Gastrocnemius medialis (tissue), 4 donors: ENCODE measurements around the gene PLXNA3. TPM values are rescaled to one million over a fixed set of nuclear protein-coding genes. Genes with fewer than 3 reads are reported as not detected.

Source experiments
- ATAC-seq, 2 donors: fragments of 150-250 bp; one replicate each; pipeline ENCODE4 v1.9.1; 2016
- DNase-seq, 2 donors: peaks; one replicate each; pipeline ENCODE4 v3.0.0-alpha.2; 2019
- H3K27ac ChIP-seq, 4 donors: fragments of 200-600 bp; sonication (generic); 1 replicate in 1 of 4; 2 replicates in 3 of 4; pipeline ENCODE4 v1.5.1; 2016 to 2018; ENCODE audit warnings: mild to moderate bottlenecking in 2 of 4, moderate library complexity in 1 of 4
- H3K27me3 ChIP-seq, 3 donors: fragments of 200-600 bp; sonication (generic) in 2 of 3; 1 replicate in 1 of 3; 2 replicates in 2 of 3; pipeline versions ENCODE4 v1.5.1 to v1.6.0; 2016 to 2019; ENCODE audit warnings: mild to moderate bottlenecking in 1 of 3, moderate library complexity in 1 of 3
- H3K36me3 ChIP-seq, 2 donors: fragments of 200-600 bp; sonication (generic) in 1 of 2; one replicate each; pipeline ENCODE4 v1.5.1; 2017 to 2018
- H3K4me1 ChIP-seq, 2 donors: fragments of 200-600 bp; sonication (generic) in 1 of 2; one replicate each; pipeline ENCODE4 v1.5.1; 2016 to 2017; ENCODE audit warnings: mild to moderate bottlenecking in 2 of 2
- H3K4me3 ChIP-seq, 4 donors: fragments of 200-600 bp; sonication (generic) in 3 of 4; 1 replicate in 1 of 4; 2 replicates in 3 of 4; pipeline ENCODE4 v1.5.1; 2016 to 2019; ENCODE audit warnings: mild to moderate bottlenecking in 2 of 4
- H3K9me3 ChIP-seq, 3 donors: fragments of 200-600 bp; sonication (generic) in 2 of 3; 1 replicate in 1 of 3; 2 replicates in 2 of 3; pipeline ENCODE4 v1.5.1; 2016 to 2019
- POLR2A ChIP-seq, 2 donors: fragments of 450-650 bp; IDR thresholded peaks; one replicate each; pipeline ENCODE4 v1.6.1; 2017; ENCODE audit warnings: antibody characterized with exemption in 2 of 2, mild to moderate bottlenecking in 2 of 2, moderate library complexity in 2 of 2
- in situ Hi-C, 4 donors: fragments of 200-750 bp; cut with MboI; loops; one replicate each; pipeline versions ENCODE4 v1.15.0 to v1.8.0; 2017; ENCODE audit warnings: low sequenced_read_pairs in 4 of 4
- intact Hi-C: fragments of 100-400 bp; cut with DNase I; formaldehyde crosslinking; loops from one replicate; pipeline ENCODE4 v1.15.1; 2023; ENCODE audit warnings: low total_unique reads
- total RNA-seq, 4 donors: library from RNA; depleted of rRNA; stranded (reverse); fragments of >200 nt; gene quantifications; one replicate each; pipeline versions ENCODE4 v1.1.0 to v1.2.3, GENCODE V29; 2016
- TF ChIP-seq, protein P1 (sequence below), 5 experiments: fragments of 450-650 bp in 3 of 5; fragments of 200-600 bp in 2 of 5; sonication (generic) in 2 of 5; IDR thresholded peaks in 4 of 5; conservative IDR thresholded peaks in 1 of 5; 1 replicate in 4 of 5; 2 replicates in 1 of 5; pipeline ENCODE4 v1.5.1; 2016 to 2019; ENCODE audit warnings: antibody characterized with exemption in 5 of 5, mild to moderate bottlenecking in 3 of 5, moderate library complexity in 3 of 5

PLXNA3 gene
- total RNA-seq, 4 donors from 2014 or later, result 1.2 to 10.7 (median 2.8) TPM

DNA sequence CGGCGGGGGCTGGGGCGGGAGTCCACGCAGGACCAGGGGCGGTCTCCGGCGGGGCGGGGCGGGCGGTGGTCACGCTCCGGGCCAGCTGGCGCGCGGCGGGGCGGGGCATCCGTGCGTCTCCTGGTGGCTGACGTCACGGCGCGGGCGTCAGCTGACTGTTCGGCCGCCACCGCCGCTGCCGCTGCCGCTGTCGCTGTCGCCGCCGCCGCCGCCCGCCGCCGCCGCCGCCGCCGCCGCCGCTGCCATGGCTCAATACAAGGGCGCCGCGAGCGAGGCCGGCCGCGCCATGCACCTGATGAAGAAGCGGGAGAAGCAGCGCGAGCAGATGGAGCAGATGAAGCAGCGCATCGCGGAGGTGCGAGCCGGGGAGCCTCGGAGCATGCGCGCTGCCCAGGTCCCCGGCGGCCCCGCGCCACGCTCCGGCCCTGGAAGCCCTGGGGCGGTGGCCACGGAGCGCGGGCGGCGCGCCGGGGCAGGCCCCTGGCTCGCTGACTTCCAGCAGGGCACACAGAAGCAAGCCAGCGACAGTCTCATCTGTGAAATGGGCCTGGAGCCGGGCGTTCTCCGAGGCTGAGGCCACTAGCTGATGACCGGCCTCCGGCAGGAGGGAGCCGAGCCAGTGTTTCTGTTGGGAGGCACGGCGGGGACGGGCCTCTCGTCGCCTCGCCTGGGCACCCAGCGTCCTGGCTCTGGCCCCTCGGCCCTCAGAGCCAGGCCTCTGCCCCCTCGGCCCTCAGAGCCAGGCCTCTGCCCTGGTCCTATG lies 13.9 kb upstream of the PLXNA3 start, which contains the start of gene FAM50A:
FAM50A (plus strand) TSS at position 150 of the 763 bp plus-strand sequence; CDS start at position 245, 95 bp downstream.
- intact Hi-C loops, result loop anchor here (1.0 kb wide), 1 partner anchor 34 kb away; no protein-coding TSS in a partner anchor
- DNase-seq (peak; percentile 72 to 78), ATAC-seq (peak; percentile 91 to 92)
- in situ Hi-C loops, result no loop called here
- Histone ChIP-seq H3K9me3 (no peaks in the 10 kb centered on the region), H3K4me3 (peak within 1 kb of the TSS; percentile 58 to 64 (median 62)), H3K27me3 (no peaks in the 10 kb centered on the region), H3K36me3 (peaks cover 0 to 21% of the 10 kb centered on the region in 2 donors), H3K27ac (peak within 1 kb of the TSS; percentile 84 to 94 (median 91)), H3K4me1 (peaks cover 4 to 8% of the 10 kb centered on the region in 2 donors)
- TF ChIP-seq POLR2A (IDR thresholded peaks at IDR 0.05), result peak; percentile 80 to 88
- TF ChIP-seq, protein P1, sequence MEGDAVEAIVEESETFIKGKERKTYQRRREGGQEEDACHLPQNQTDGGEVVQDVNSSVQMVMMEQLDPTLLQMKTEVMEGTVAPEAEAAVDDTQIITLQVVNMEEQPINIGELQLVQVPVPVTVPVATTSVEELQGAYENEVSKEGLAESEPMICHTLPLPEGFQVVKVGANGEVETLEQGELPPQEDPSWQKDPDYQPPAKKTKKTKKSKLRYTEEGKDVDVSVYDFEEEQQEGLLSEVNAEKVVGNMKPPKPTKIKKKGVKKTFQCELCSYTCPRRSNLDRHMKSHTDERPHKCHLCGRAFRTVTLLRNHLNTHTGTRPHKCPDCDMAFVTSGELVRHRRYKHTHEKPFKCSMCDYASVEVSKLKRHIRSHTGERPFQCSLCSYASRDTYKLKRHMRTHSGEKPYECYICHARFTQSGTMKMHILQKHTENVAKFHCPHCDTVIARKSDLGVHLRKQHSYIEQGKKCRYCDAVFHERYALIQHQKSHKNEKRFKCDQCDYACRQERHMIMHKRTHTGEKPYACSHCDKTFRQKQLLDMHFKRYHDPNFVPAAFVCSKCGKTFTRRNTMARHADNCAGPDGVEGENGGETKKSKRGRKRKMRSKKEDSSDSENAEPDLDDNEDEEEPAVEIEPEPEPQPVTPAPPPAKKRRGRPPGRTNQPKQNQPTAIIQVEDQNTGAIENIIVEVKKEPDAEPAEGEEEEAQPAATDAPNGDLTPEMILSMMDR (IDR thresholded peaks at IDR 0.05 in 4 of 5, conservative IDR thresholded peaks at IDR 0.05 in 1 of 5), result no peak

DNA sequence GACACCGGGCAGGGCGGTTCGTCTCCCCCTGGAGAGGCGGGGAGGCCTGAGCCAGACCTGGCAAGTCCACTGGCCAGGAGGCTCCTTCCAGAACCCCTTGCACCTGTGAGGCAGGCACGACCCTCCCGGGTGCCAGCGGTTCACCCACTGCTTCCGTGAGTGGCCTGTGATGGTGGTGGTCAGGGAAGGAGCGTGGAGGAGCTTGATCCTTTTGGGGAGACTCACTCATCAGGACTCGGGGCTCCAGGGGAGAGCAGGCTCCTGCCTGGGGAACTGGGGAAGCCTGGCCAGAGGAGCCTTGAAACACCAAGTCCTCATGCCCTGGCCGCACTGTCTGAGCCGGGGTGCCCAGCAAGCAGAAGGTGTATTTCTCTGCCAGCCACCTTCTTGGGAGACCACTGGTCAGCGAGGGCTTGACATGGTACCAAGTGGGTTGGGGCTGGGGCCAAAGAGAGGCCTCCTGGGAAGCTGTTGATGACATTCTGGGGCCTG lies 13.3 kb upstream of the PLXNA3 start:
- no peaks in the 10 kb centered on the region for H3K9me3 ChIP-seq
- intact Hi-C loops, result loop anchor here (1.0 kb wide), 1 partner anchor 34 kb away; no protein-coding TSS in a partner anchor
- peaks cover 0 to 27% of the 10 kb centered on the region in 2 donors for H3K36me3 ChIP-seq
- H3K27ac ChIP-seq, result peak overlapping the region; percentile 84 to 94 (median 91)
- H3K27me3 ChIP-seq, result no peaks in the 10 kb centered on the region
- TF ChIP-seq, protein P1 (IDR thresholded peaks at IDR 0.05 in 4 of 5, conservative IDR thresholded peaks at IDR 0.05 in 1 of 5), result no peak
- no peak for TF ChIP-seq POLR2A (IDR thresholded peaks at IDR 0.05)
- H3K4me1 ChIP-seq, result peaks cover 4 to 8% of the 10 kb centered on the region in 2 donors
- in situ Hi-C loops, result no loop called here
- ATAC-seq, result peak in 1 of 2 donors; percentile 31
- H3K4me3 ChIP-seq, result peak overlapping the region; percentile 58 to 64 (median 62)
- DNase-seq, result no peak

DNA sequence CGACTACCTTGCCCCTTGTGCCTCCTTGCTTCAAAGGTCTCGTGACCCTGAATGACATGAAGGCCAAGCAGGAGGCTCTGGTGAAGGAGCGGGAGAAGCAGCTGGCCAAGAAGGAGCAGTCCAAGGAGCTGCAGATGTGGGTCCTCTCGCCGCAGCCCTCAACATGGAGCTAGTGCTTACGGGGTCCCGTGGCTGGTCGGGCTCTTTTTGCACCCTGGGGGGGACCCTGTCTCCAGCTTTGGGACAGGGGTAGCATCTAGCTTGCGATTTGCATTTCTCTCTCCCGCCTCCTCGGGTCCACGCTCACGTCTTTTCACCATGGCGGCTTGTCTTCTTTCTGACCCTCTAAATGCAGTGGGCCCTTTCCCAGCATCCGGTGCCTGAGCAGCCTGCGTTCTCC lies 12.3 kb upstream of the PLXNA3 start:
- Histone ChIP-seq H3K9me3 (no peaks in the 10 kb centered on the region), H3K4me1 (peaks cover 4 to 8% of the 10 kb centered on the region in 2 donors), H3K36me3 (peaks cover 0 to 35% of the 10 kb centered on the region in 2 donors), H3K4me3 (no peak overlapping the region), H3K27me3 (no peaks in the 10 kb centered on the region), H3K27ac (no peak overlapping the region)
- ATAC-seq, result no peak
- in situ Hi-C loops, result no loop called here
- TF ChIP-seq, protein P1 (IDR thresholded peaks at IDR 0.05 in 4 of 5, conservative IDR thresholded peaks at IDR 0.05 in 1 of 5), result no peak
- TF ChIP-seq POLR2A (IDR thresholded peaks at IDR 0.05), result no peak
- no peak for DNase-seq
- intact Hi-C loops, result no loop called here

DNA sequence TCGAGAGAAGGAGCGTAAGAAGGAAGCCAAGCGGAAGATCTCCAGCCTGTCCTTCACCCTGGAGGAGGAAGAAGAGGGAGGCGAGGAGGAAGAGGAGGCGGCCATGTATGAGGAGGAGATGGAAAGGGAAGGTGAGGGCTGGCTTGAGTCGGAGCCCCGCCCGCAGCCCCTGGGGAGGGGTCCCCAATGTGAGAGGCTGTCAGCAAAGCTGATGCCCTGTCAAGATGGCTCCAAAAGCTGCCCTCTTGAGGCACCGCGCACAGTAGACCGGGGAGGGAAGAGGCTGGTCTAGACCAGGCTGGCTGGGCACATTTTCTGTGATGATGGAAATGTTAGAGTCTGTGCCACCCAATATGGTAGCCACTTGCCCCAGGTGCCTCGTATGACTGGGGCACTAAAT lies 11.7 kb upstream of the PLXNA3 start:
- no peak overlapping the region for H3K27ac ChIP-seq
- DNase-seq (no peak), ATAC-seq (no peak)
- intact Hi-C loops (no loop called here), in situ Hi-C loops (no loop called here)
- H3K9me3 ChIP-seq, result no peaks in the 10 kb centered on the region
- peaks cover 4 to 8% of the 10 kb centered on the region in 2 donors for H3K4me1 ChIP-seq
- no peaks in the 10 kb centered on the region for H3K27me3 ChIP-seq
- TF ChIP-seq, protein P1 (IDR thresholded peaks at IDR 0.05 in 4 of 5, conservative IDR thresholded peaks at IDR 0.05 in 1 of 5), result no peak
- no peak for TF ChIP-seq POLR2A (IDR thresholded peaks at IDR 0.05)
- H3K4me3 ChIP-seq, result no peak overlapping the region
- peaks cover 0 to 31% of the 10 kb centered on the region in 2 donors for H3K36me3 ChIP-seq
